Smooth muscle cell (in vitro differentiated cells): Measurements from ENCODE around the gene TAMM41. TPM values are rescaled to one million over a fixed set of nuclear protein-coding genes. Genes with fewer than 3 reads are reported as not detected.

Source experiments
- DNase-seq: peaks from one replicate; lab custom pipeline; 2025; ENCODE audit not compliant: unreplicated experiment; lab: John Stamatoyannopoulos, UW
- H2AFZ ChIP-seq: fragments of 200-600 bp; sonication (generic); 2 replicates; pipeline ENCODE4 v1.6.0; 2016; ENCODE audit warnings: antibody characterized with exemption, low read depth, mild to moderate bottlenecking
- H3F3A ChIP-seq: fragments of 200-600 bp; sonication (generic); 2 replicates; pipeline ENCODE4 v1.6.0; 2017; ENCODE audit warnings: antibody characterized with exemption, low read depth
- H3K27ac ChIP-seq: fragments of 200-600 bp; sonication (generic); 2 replicates; pipeline ENCODE4 v1.5.1; 2016; ENCODE audit warnings: low read depth, mild to moderate bottlenecking
- H3K27me3 ChIP-seq: fragments of 200-600 bp; sonication (generic); 2 replicates; pipeline ENCODE4 v1.6.1; 2016; ENCODE audit warnings: low read depth, mild to moderate bottlenecking
- H3K36me3 ChIP-seq: fragments of 200-600 bp; sonication (generic); 2 replicates; pipeline ENCODE4 v1.5.1; 2016; ENCODE audit warnings: low read depth
- H3K4me1 ChIP-seq: fragments of 200-600 bp; sonication (generic); 2 replicates; pipeline ENCODE4 v1.5.1; 2016; ENCODE audit warnings: low read depth
- H3K4me2 ChIP-seq: fragments of 200-600 bp; sonication (generic); 2 replicates; pipeline ENCODE4 v1.6.0; 2016; ENCODE audit warnings: mild to moderate bottlenecking
- H3K4me3 ChIP-seq: fragments of 200-600 bp; sonication (generic); 2 replicates; pipeline ENCODE4 v1.5.1; 2016; ENCODE audit warnings: mild to moderate bottlenecking
- H3K79me2 ChIP-seq: fragments of 200-600 bp; sonication (generic); 2 replicates; pipeline ENCODE4 v1.6.0; 2016; ENCODE audit warnings: low read depth, mild to moderate bottlenecking
- H3K9ac ChIP-seq: fragments of 200-600 bp; sonication (generic); 2 replicates; pipeline ENCODE4 v1.6.0; 2016; ENCODE audit warnings: low read depth
- H3K9me3 ChIP-seq: fragments of 200-600 bp; sonication (generic); replicated peaks from 2 replicates; pipeline ENCODE4 v1.5.1; 2016; ENCODE audit warnings: low read depth
- H4K20me1 ChIP-seq: fragments of 200-600 bp; sonication (generic); 2 replicates; pipeline ENCODE4 v1.6.0; 2016; ENCODE audit warnings: low read depth
- CTCF ChIP-seq: fragments of 200-600 bp; sonication (generic); IDR thresholded peaks from 2 replicates; pipeline ENCODE4 v1.5.1; 2017; ENCODE audit warnings: borderline replicate concordance, mild to moderate bottlenecking, antibody characterized with exemption; ENCODE audit not compliant: insufficient read depth, poor library complexity, severe bottlenecking
- WGBS: methylation state at CpG from one replicate; pipeline ENCODE4 v1.1.7; 2016; ENCODE audit warnings: low lambda C conversion rate; 5-methylcytosine and 5-hydroxymethylcytosine counted together
- polyA plus RNA-seq: library from polyadenylated mRNA; unstranded; fragments of >200 nt; fragmentation: Nextera tagmentation; extraction: Ambion mirVana; gene quantifications from 2 replicates; pipeline ENCODE4 v1.2.1, GENCODE V29; 2016
- total RNA-seq: library from RNA; depleted of rRNA; stranded (reverse); fragments of >200 nt; gene quantifications from 2 replicates; pipeline ENCODE4 v1.2.3, GENCODE V29; 2014

TAMM41 gene
- total and polyA plus RNA-seq, 2 experiments from 2014 or later: 8.1 to 14.6 TPM

DNA sequence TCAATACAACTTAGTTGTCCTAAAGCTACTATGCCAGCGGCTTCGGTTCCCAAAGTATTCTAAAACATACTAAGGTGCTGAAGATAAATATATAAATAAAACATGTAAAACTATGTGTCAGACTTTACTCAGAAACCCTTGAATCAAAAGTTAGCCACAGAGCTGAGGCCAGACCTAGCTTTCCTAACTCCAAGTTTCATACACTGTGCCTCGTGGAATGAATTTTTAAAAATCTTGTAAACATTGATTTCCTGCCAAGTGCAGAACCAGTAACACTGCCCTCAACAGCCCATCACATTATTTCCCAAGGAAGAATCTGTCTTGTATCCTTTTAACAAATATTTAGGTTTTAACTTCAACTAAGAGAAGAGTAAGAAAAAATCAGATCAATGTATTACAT, 36.4 kb downstream of the TAMM41 start:
- H3K36me3 ChIP-seq: no peaks in the 10 kb centered on the region
- H4K20me1 ChIP-seq: no peaks in the 10 kb centered on the region
- H3K4me3 ChIP-seq: no peak overlapping the region
- H2AFZ ChIP-seq: no peak overlapping the region
- H3K4me2 ChIP-seq: no peak overlapping the region
- H3F3A ChIP-seq: no peaks in the 10 kb centered on the region
- no peaks in the 10 kb centered on the region for H3K27me3 ChIP-seq
- WGBS: 88% methylated on average over 3 of the region's 3 CpGs
- no peaks in the 10 kb centered on the region for H3K9me3 ChIP-seq
- no peak for TF ChIP-seq CTCF
- no peaks in the 10 kb centered on the region for H3K4me1 ChIP-seq
- H3K27ac ChIP-seq: no peak overlapping the region
- no peak overlapping the region for H3K9ac ChIP-seq
- no peaks in the 10 kb centered on the region for H3K79me2 ChIP-seq
- no peak for DNase-seq

- Histone ChIP-seq H3K27ac (no peak overlapping the region), H3K9ac (no peak overlapping the region), H3K9me3 (no peaks in the 10 kb centered on the region), H3K4me1 (no peaks in the 10 kb centered on the region), H3K4me2 (no peak overlapping the region), H3K27me3 (no peaks in the 10 kb centered on the region), H3F3A (no peaks in the 10 kb centered on the region), H2AFZ (no peak overlapping the region), H3K4me3 (no peak overlapping the region), H3K36me3 (no peaks in the 10 kb centered on the region), H3K79me2 (no peaks in the 10 kb centered on the region), H4K20me1 (no peaks in the 10 kb centered on the region)
- DNase-seq: no peak
- 86% methylated on average over 9 of the region's 9 CpGs for WGBS
- TF ChIP-seq CTCF: no peak
These were observed 38.5 kb downstream of the TAMM41 start for GRCh38 chr3:11808231-11808630.

DNA sequence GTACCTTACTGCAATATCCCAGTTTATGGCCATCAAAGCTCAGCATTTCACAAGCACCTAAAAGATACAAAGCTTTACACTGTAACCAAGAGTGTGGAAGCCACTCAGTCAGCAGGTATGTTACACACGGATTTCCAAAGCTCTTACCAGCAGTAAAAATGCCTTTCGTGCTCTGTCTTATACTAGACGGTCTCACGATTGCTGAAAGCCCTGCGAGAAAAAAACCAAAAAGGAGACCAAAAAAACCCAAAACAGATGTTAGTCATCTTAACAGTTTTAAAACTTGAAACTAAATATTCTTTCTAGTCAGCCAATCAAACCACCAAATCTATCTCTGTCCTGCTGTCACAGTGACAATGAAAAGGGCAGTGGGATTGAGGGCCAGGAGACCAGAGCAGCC, 39.0 kb downstream of the TAMM41 start:
- Histone ChIP-seq H3F3A (no peaks in the 10 kb centered on the region), H3K27me3 (no peaks in the 10 kb centered on the region), H3K4me1 (no peaks in the 10 kb centered on the region), H3K79me2 (no peaks in the 10 kb centered on the region), H3K36me3 (peaks cover 4% of the 10 kb centered on the region), H3K27ac (no peak overlapping the region), H3K4me3 (no peak overlapping the region), H3K9ac (no peak overlapping the region), H4K20me1 (no peaks in the 10 kb centered on the region), H3K4me2 (no peak overlapping the region), H2AFZ (no peak overlapping the region), H3K9me3 (no peaks in the 10 kb centered on the region)
- TF ChIP-seq CTCF: no peak
- WGBS: 87% methylated on average over 5 of the region's 5 CpGs
- no peak for DNase-seq

DNA sequence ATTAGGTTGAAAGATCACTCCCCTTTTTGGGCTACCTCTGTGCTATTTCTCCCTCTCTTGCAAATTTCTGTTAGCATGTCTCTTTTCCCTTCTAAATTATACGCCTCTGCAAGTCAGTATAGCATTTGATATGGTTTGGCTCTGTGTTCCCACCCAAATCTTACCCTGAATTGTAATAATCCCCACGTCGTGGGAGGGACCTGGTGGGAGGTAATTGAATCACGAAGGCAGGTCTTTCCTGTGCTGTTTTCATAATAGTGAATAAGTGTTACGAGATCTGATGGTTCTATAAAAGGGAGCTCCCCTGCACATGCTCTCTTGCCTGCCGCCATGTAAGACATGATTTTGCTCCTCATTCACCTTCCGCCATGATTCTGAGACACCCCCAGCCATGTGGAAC, 41.0 kb downstream of the TAMM41 start:
- H2AFZ ChIP-seq: no peak overlapping the region
- no peaks in the 10 kb centered on the region for H3K27me3 ChIP-seq
- no peak overlapping the region for H3K4me3 ChIP-seq
- no peaks in the 10 kb centered on the region for H4K20me1 ChIP-seq
- TF ChIP-seq CTCF: no peak
- 97% methylated on average over 7 of the region's 7 CpGs for WGBS
- H3K4me2 ChIP-seq: no peak overlapping the region
- no peak for DNase-seq
- H3K9me3 ChIP-seq: no peaks in the 10 kb centered on the region
- no peaks in the 10 kb centered on the region for H3K4me1 ChIP-seq
- H3F3A ChIP-seq: no peaks in the 10 kb centered on the region
- no peak overlapping the region for H3K9ac ChIP-seq
- H3K79me2 ChIP-seq: peaks cover 5% of the 10 kb centered on the region
- H3K27ac ChIP-seq: no peak overlapping the region
- H3K36me3 ChIP-seq: peaks cover 7% of the 10 kb centered on the region
